ENCODE measurements around the gene KLHL28. TPM values are rescaled to one million over a fixed set of nuclear protein-coding genes. Genes with fewer than 3 reads are reported as not detected.
A peak's percentile ranks its signal among the peaks of the same experiment; 100 is the strongest.

Gene KLHL28
- total RNA-seq, 2 donors from 2014 or later, result 13.8 to 16.5 TPM

DNA sequence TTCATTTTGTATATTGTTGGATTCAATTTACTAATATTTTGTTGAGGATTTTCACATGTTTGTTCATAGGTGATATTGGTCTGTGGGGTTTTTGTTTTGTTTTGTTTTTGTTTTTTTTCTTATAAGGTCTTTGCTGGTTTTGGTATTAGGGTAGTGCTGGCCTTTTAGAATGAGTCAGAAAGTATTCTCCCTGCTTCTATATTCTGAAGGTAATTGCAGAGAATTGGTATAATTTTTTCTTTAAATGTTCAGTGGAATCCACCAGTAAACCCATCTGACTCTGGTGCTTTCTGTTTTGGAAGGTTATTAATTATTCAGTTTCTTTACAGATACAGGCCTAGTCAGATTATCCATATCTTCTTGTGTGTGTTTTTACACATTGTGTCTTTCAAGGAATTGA, 9.2 kb upstream of the KLHL28 start:
- H3K4me1 Mint-ChIP-seq (ENCODE audit: low read depth in 2 of 2), result peaks cover 53 to 60% of the 10 kb centered on the region in 2 donors
- peaks cover 53% of the 10 kb centered on the region for H3K36me3 Mint-ChIP-seq
- H3K27ac Mint-ChIP-seq, result no peak overlapping the region
- DNase-seq (ENCODE audit: low spot score) (no peak), ATAC-seq (no peak)
- H3K4me3 Mint-ChIP-seq, result no peak overlapping the region
- no peaks in the 10 kb centered on the region for H3K27me3 Mint-ChIP-seq
- peaks cover 11% of the 10 kb centered on the region for H3K9me3 Mint-ChIP-seq

DNA sequence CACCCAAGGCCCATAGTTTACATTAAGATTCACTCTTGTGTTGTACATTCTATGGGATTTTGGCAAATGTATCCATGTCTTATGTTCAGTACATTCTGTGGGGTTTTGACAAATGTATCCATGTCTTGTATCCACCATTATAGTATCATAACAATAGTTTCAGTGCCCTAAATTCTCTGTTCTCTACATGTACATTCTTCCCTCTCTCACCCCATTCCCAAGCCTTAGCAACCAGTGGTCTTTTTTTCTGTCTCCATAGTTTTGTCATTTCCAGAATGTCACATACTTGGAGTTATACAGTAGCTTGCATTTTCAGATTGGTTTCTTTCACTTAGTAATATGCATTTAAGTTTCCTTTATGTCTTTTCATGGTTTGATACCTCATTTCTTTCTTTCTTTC, 7.0 kb upstream of the KLHL28 start:
- no peaks in the 10 kb centered on the region for H3K27me3 Mint-ChIP-seq
- peaks cover 57% of the 10 kb centered on the region for H3K36me3 Mint-ChIP-seq
- ATAC-seq (no peak), DNase-seq (ENCODE audit: low spot score) (no peak)
- peak overlapping the region; percentile 24 for H3K4me3 Mint-ChIP-seq
- H3K4me1 Mint-ChIP-seq (ENCODE audit: low read depth in 2 of 2), result peaks cover 57 to 68% of the 10 kb centered on the region in 2 donors
- peaks cover 11% of the 10 kb centered on the region for H3K9me3 Mint-ChIP-seq
- no peak overlapping the region for H3K27ac Mint-ChIP-seq

GRCh38 chr14:44966601-44967336, 5.0 kb upstream of the KLHL28 start:
- peak overlapping the region; percentile 68 for H3K4me3 Mint-ChIP-seq
- no peaks in the 10 kb centered on the region for H3K27me3 Mint-ChIP-seq
- no peak for DNase-seq (ENCODE audit: low spot score)
- no peak overlapping the region for H3K27ac Mint-ChIP-seq
- peaks cover 60 to 69% of the 10 kb centered on the region in 2 donors for H3K4me1 Mint-ChIP-seq (ENCODE audit: low read depth in 2 of 2)
- H3K36me3 Mint-ChIP-seq, result peaks cover 52% of the 10 kb centered on the region
- no peak for ATAC-seq
- peaks cover 11% of the 10 kb centered on the region for H3K9me3 Mint-ChIP-seq

DNA sequence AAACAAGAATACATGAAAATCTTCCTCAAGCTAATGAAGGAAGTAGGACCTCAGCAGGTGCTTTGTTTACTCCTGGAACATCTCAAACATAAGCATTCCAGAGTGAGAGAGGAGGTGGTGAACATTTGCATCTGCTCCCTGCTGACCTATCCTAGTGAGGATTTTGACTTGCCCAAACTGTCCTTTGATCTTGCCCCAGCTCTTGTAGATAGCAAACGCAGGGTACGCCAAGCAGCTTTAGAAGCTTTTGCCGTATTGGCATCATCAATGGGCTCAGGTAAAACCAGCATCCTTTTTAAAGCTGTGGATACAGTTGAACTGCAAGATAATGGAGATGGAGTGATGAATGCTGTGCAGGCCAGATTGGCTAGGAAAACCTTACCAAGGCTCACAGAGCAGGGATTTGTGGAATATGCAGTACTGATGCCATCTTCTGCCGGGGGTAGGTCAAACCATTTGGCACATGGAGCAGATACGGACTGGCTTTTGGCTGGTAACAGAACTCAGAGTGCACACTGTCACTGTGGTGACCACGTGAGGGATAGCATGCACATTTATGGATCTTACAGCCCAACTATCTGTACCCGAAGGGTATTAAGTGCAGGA, 2.1 kb upstream of the KLHL28 start:
- H3K27me3 Mint-ChIP-seq, result no peaks in the 10 kb centered on the region
- ATAC-seq (no peak), DNase-seq (ENCODE audit: low spot score) (no peak)
- no peak overlapping the region for H3K4me3 Mint-ChIP-seq
- H3K36me3 Mint-ChIP-seq, result peaks cover 25% of the 10 kb centered on the region
- peaks cover 3% of the 10 kb centered on the region for H3K9me3 Mint-ChIP-seq
- H3K27ac Mint-ChIP-seq, result no peak overlapping the region
- H3K4me1 Mint-ChIP-seq (ENCODE audit: low read depth in 2 of 2), result peaks cover 45 to 55% of the 10 kb centered on the region in 2 donors

GRCh38 chr14:44963044-44963528, 1.3 kb upstream of the KLHL28 start:
- Mint-ChIP-seq H3K9me3 (no peaks in the 10 kb centered on the region), H3K4me1 (ENCODE audit: low read depth in 2 of 2) (peaks cover 39 to 50% of the 10 kb centered on the region in 2 donors), H3K27ac (no peak overlapping the region), H3K36me3 (peaks cover 20% of the 10 kb centered on the region), H3K4me3 (no peak overlapping the region), H3K27me3 (no peaks in the 10 kb centered on the region)
- DNase-seq (ENCODE audit: low spot score) (no peak), ATAC-seq (no peak)

GRCh38 chr14:44962334-44963043, 742 bp upstream of the KLHL28 start:
- H3K36me3 Mint-ChIP-seq, result peaks cover 20% of the 10 kb centered on the region
- no peak for DNase-seq (ENCODE audit: low spot score)
- H3K4me1 Mint-ChIP-seq (ENCODE audit: low read depth in 2 of 2), result peaks cover 37 to 48% of the 10 kb centered on the region in 2 donors
- H3K4me3 Mint-ChIP-seq, result no peak overlapping the region
- H3K27ac Mint-ChIP-seq, result no peak overlapping the region
- H3K9me3 Mint-ChIP-seq, result no peaks in the 10 kb centered on the region
- ATAC-seq, result peak; percentile 50 to 52
- no peaks in the 10 kb centered on the region for H3K27me3 Mint-ChIP-seq

- peak; percentile 68 for DNase-seq (ENCODE audit: low spot score)
- Mint-ChIP-seq H3K27ac (no peak overlapping the region), H3K9me3 (no peaks in the 10 kb centered on the region), H3K36me3 (peaks cover 13% of the 10 kb centered on the region), H3K4me1 (ENCODE audit: low read depth in 2 of 2) (peaks cover 35 to 41% of the 10 kb centered on the region in 2 donors), H3K27me3 (no peaks in the 10 kb centered on the region), H3K4me3 (no peak overlapping the region)
- ATAC-seq, result peak; percentile 38 to 43
Observed at GRCh38 chr14:44961151-44961553, 595 bp downstream of the KLHL28 start.

GRCh38 chr14:44960646-44961045, 1.1 kb downstream of the KLHL28 start:
- ATAC-seq (no peak), DNase-seq (ENCODE audit: low spot score) (no peak)
- H3K36me3 Mint-ChIP-seq, result peaks cover 13% of the 10 kb centered on the region
- H3K27me3 Mint-ChIP-seq, result no peaks in the 10 kb centered on the region
- H3K27ac Mint-ChIP-seq, result no peak overlapping the region
- no peaks in the 10 kb centered on the region for H3K9me3 Mint-ChIP-seq
- peaks cover 35 to 41% of the 10 kb centered on the region in 2 donors for H3K4me1 Mint-ChIP-seq (ENCODE audit: low read depth in 2 of 2)
- no peak overlapping the region for H3K4me3 Mint-ChIP-seq

DNA sequence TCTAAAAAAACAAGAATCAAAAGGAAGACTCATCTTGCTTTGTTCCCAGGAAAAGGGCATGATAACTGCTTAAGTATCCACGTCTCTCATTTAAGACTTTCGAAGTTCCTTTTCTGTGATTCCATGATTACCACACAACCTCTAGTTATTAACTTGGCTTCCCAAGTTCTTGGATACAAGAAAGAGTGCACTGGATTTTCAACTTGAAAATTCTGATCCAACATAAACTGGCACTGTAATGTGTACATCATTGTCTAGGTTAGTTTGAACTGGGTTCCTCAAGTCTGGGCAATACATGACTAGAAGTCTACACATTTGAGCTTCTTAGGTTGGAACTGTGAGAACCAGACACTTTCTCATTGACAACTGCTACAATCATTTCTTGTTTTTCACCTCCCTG, 1.6 kb downstream of the KLHL28 start:
- DNase-seq (ENCODE audit: low spot score) (no peak), ATAC-seq (no peak)
- H3K9me3 Mint-ChIP-seq, result no peaks in the 10 kb centered on the region
- no peaks in the 10 kb centered on the region for H3K27me3 Mint-ChIP-seq
- H3K36me3 Mint-ChIP-seq, result peaks cover 13% of the 10 kb centered on the region
- peaks cover 35 to 40% of the 10 kb centered on the region in 2 donors for H3K4me1 Mint-ChIP-seq (ENCODE audit: low read depth in 2 of 2)
- H3K27ac Mint-ChIP-seq, result no peak overlapping the region
- H3K4me3 Mint-ChIP-seq, result no peak overlapping the region

DNA sequence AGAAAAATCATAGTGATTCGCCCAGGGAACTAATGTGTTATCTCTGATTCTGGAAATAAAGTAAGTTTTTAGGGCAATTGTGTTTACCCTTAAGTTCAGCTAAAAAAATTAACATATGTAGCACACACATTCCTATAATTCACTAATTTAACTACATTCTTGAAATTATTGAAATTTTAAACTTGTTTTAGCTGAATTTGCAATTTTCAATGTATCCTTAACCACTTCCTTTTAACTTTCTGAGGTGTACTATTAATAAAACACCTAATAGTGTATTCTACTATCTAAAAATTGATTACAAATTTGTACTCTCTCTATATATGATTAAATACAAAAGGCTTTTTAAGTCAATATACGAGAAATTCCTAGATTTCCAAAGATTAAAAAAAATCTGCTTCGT, 2.2 kb downstream of the KLHL28 start:
- ATAC-seq (no peak), DNase-seq (ENCODE audit: low spot score) (no peak)
- no peaks in the 10 kb centered on the region for H3K27me3 Mint-ChIP-seq
- no peak overlapping the region for H3K4me3 Mint-ChIP-seq
- peaks cover 10% of the 10 kb centered on the region for H3K36me3 Mint-ChIP-seq
- no peak overlapping the region for H3K27ac Mint-ChIP-seq
- peaks cover 33 to 34% of the 10 kb centered on the region in 2 donors for H3K4me1 Mint-ChIP-seq (ENCODE audit: low read depth in 2 of 2)
- H3K9me3 Mint-ChIP-seq, result no peaks in the 10 kb centered on the region

DNA sequence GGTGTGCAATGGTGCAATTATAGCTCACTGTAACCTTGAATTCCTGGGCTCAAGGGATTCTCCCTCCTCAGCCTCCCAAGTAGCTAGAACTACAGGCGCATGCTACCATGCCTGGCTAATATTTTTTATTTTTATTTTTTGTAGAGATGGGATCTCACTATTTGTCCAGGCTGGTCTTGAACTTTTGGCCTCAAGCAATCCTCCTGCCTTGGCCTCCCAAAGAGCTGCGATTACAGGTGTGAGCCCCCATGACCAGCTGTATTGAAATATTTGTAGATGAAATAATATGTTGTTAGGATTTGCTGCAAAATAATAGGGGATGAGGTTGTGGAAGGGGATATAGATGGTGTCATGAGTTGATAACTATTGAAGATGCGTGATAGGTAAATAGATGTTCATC, 4.9 kb downstream of the KLHL28 start:
- H3K4me1 Mint-ChIP-seq (ENCODE audit: low read depth in 2 of 2), result peaks cover 28% of the 10 kb centered on the region in 2 donors
- H3K27me3 Mint-ChIP-seq, result no peaks in the 10 kb centered on the region
- DNase-seq (ENCODE audit: low spot score) (no peak), ATAC-seq (no peak)
- H3K27ac Mint-ChIP-seq, result no peak overlapping the region
- H3K9me3 Mint-ChIP-seq, result no peaks in the 10 kb centered on the region
- no peak overlapping the region for H3K4me3 Mint-ChIP-seq
- H3K36me3 Mint-ChIP-seq, result no peaks in the 10 kb centered on the region

- Mint-ChIP-seq H3K9me3 (no peaks in the 10 kb centered on the region), H3K27ac (no peak overlapping the region), H3K4me3 (no peak overlapping the region), H3K36me3 (no peaks in the 10 kb centered on the region), H3K4me1 (ENCODE audit: low read depth in 2 of 2) (peaks cover 28% of the 10 kb centered on the region in 2 donors), H3K27me3 (no peaks in the 10 kb centered on the region)
- no peak for ATAC-seq
- DNase-seq (ENCODE audit: low spot score), result no peak
Observed at GRCh38 chr14:44955528-44955927, 6.2 kb downstream of the KLHL28 start.

DNA sequence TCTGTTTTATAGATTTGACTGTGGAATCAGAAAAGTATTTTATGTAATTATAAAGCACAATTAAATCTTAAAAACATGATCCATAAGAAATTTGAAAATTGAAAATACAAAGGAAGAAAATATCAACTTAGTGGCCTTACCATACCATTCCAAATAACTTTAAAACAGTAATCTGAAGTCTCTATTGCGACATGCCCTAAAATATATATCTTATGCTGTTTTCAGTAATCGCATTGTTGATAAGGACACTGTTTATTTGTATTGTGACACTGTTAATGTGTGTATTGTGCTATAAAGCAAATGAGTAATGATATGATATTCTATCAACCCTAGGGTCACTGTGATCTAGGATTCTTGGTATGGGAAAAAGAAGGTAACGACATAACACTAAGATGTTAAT, 7.0 kb downstream of the KLHL28 start:
- peaks cover 20 to 22% of the 10 kb centered on the region in 2 donors for H3K4me1 Mint-ChIP-seq (ENCODE audit: low read depth in 2 of 2)
- ATAC-seq, result no peak

More for the DNA sequence above, 7.0 kb downstream of the KLHL28 start:
- no peaks in the 10 kb centered on the region for H3K27me3 Mint-ChIP-seq
- no peak overlapping the region for H3K4me3 Mint-ChIP-seq
- no peaks in the 10 kb centered on the region for H3K36me3 Mint-ChIP-seq
- no peak overlapping the region for H3K27ac Mint-ChIP-seq
- DNase-seq (ENCODE audit: low spot score), result no peak
- H3K9me3 Mint-ChIP-seq, result no peaks in the 10 kb centered on the region
